ENCODE results near the gene NFATC2. TPM values are rescaled to one million over a fixed set of nuclear protein-coding genes. Genes with fewer than 3 reads are reported as not detected.

NFATC2 gene
- total and polyA plus RNA-seq, 2 experiments from 2014 or later: 0.52 to 0.59 TPM

DNA sequence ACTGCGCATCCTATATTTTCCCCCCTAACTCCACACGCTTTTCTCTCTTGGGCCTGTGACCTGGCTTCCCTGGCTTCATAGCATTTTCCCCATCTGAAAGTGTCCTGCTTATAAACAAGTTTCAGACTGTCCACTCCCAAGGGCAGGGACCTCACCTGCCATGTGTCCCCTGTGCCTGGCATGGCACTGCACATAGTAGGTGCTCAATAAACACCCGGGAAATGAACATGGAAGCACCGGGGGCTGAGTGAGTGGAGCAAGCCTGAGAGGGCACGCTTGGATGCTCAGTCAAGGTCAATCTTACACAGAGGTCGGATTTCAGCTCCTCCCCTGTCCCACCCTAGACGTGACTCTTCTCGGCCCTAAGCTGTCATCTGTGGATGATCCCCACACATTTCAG is 96.9 kb downstream of the NFATC2 start:
- no peak overlapping the region for H3K4me3 Mint-ChIP-seq
- no peaks in the 10 kb centered on the region for H3K27me3 ChIP-seq (ENCODE audit: insufficient read depth)
- TF ChIP-seq, protein P1, sequence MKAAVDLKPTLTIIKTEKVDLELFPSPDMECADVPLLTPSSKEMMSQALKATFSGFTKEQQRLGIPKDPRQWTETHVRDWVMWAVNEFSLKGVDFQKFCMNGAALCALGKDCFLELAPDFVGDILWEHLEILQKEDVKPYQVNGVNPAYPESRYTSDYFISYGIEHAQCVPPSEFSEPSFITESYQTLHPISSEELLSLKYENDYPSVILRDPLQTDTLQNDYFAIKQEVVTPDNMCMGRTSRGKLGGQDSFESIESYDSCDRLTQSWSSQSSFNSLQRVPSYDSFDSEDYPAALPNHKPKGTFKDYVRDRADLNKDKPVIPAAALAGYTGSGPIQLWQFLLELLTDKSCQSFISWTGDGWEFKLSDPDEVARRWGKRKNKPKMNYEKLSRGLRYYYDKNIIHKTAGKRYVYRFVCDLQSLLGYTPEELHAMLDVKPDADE (IDR thresholded peaks at IDR 0.05): no peak
- TF ChIP-seq ZNF331 (CRISPR knock-in tag; IDR thresholded peaks at IDR 0.05; ENCODE audit: low read depth) (no peak), EZH2 (IDR thresholded peaks at IDR 0.05; ENCODE audit: low read depth, unreplicated experiment) (no peak), STAT1 (IDR thresholded peaks at IDR 0.05; ENCODE audit: unreplicated experiment) (no peak), JUNB (IDR thresholded peaks at IDR 0.05; ENCODE audit: unreplicated experiment) (no peak), EZH2phosphoT487 (IDR thresholded peaks at IDR 0.05; ENCODE audit: unreplicated experiment) (no peak), CREB1 (CRISPR knock-in tag; IDR thresholded peaks at IDR 0.05; ENCODE audit: low read depth) (no peak)
- no peaks in the 10 kb centered on the region for H3K36me3 Mint-ChIP-seq (ENCODE audit: low read depth)
- no peak overlapping the region for H2AFZ ChIP-seq
- DNase-seq (ENCODE audit: low spot score) (no peak), ATAC-seq (no peak)
- H3K9me2 ChIP-seq (ENCODE audit: insufficient read depth): no peaks in the 10 kb centered on the region
- H3K79me2 ChIP-seq (replicated peaks; ENCODE audit: insufficient read depth): no peaks in the 10 kb centered on the region
- H3F3A ChIP-seq (replicated peaks; ENCODE audit: low read depth): no peaks in the 10 kb centered on the region
- H3K4me2 ChIP-seq: no peak overlapping the region
- H3K9me3 Mint-ChIP-seq: no peaks in the 10 kb centered on the region
- H3K4me1 Mint-ChIP-seq: peaks cover 16% of the 10 kb centered on the region
- no peak overlapping the region for H3K4me3 ChIP-seq
- no peak overlapping the region for H3K27ac Mint-ChIP-seq
- no peaks in the 10 kb centered on the region for H3K36me3 ChIP-seq (ENCODE audit: insufficient read depth)
- peaks cover 8% of the 10 kb centered on the region for H3K27me3 Mint-ChIP-seq (ENCODE audit: insufficient read depth, low read depth, poor library complexity)
- H4K20me1 ChIP-seq (replicated peaks; ENCODE audit: insufficient read depth): no peaks in the 10 kb centered on the region
- no peaks in the 10 kb centered on the region for H3K4me1 ChIP-seq (ENCODE audit: insufficient read depth)
- H3K27ac ChIP-seq (ENCODE audit: low read depth): no peak overlapping the region

DNA sequence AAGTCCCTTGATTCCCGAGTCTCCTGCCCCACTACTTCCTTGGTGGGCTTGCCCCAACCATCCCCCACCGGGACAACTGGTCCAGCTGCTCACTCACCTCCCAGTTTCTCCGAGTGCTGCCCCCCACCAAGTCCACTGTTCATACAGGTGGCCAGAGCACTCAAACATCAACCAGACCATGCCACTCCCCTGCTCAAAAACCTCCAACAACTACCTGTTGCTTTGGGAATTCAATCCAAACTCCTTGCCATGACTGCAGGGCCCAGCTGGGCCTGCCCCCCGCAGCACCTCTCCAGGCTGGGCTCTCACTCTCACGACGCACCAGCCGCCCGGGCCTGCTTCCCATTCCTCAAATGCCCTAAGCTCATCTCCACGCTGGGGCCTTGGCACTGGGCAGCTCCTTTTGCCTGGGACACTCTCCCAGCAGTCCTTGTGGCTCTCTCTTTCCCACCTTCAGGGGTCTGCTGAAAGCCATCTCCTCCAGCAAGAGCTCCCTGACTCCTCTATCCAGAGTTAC is 97.5 kb downstream of the NFATC2 start:
- Histone ChIP-seq H3K79me2 (replicated peaks; ENCODE audit: insufficient read depth) (no peaks in the 10 kb centered on the region), H3K4me2 (no peak overlapping the region), H3K4me1 (ENCODE audit: insufficient read depth) (no peaks in the 10 kb centered on the region), H3K27me3 (ENCODE audit: insufficient read depth) (no peaks in the 10 kb centered on the region), H3K27ac (ENCODE audit: low read depth) (no peak overlapping the region), H4K20me1 (replicated peaks; ENCODE audit: insufficient read depth) (no peaks in the 10 kb centered on the region), H3F3A (replicated peaks; ENCODE audit: low read depth) (no peaks in the 10 kb centered on the region), H3K4me3 (no peak overlapping the region), H3K36me3 (ENCODE audit: insufficient read depth) (no peaks in the 10 kb centered on the region), H2AFZ (no peak overlapping the region), H3K9me2 (ENCODE audit: insufficient read depth) (no peaks in the 10 kb centered on the region)
- H3K36me3 Mint-ChIP-seq (ENCODE audit: low read depth): no peaks in the 10 kb centered on the region
- H3K9me3 Mint-ChIP-seq: no peaks in the 10 kb centered on the region
- DNase-seq (ENCODE audit: low spot score): no peak
- peaks cover 8% of the 10 kb centered on the region for H3K27me3 Mint-ChIP-seq (ENCODE audit: insufficient read depth, low read depth, poor library complexity)
- H3K27ac Mint-ChIP-seq: no peak overlapping the region
- H3K4me3 Mint-ChIP-seq: no peak overlapping the region
- 0 out of 3 replicates have a peak, but pooled peaks have one; percentile 26 for ATAC-seq
- H3K4me1 Mint-ChIP-seq: peaks cover 16% of the 10 kb centered on the region
- TF ChIP-seq, protein P2, sequence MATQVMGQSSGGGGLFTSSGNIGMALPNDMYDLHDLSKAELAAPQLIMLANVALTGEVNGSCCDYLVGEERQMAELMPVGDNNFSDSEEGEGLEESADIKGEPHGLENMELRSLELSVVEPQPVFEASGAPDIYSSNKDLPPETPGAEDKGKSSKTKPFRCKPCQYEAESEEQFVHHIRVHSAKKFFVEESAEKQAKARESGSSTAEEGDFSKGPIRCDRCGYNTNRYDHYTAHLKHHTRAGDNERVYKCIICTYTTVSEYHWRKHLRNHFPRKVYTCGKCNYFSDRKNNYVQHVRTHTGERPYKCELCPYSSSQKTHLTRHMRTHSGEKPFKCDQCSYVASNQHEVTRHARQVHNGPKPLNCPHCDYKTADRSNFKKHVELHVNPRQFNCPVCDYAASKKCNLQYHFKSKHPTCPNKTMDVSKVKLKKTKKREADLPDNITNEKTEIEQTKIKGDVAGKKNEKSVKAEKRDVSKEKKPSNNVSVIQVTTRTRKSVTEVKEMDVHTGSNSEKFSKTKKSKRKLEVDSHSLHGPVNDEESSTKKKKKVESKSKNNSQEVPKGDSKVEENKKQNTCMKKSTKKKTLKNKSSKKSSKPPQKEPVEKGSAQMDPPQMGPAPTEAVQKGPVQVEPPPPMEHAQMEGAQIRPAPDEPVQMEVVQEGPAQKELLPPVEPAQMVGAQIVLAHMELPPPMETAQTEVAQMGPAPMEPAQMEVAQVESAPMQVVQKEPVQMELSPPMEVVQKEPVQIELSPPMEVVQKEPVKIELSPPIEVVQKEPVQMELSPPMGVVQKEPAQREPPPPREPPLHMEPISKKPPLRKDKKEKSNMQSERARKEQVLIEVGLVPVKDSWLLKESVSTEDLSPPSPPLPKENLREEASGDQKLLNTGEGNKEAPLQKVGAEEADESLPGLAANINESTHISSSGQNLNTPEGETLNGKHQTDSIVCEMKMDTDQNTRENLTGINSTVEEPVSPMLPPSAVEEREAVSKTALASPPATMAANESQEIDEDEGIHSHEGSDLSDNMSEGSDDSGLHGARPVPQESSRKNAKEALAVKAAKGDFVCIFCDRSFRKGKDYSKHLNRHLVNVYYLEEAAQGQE (IDR thresholded peaks at IDR 0.05; ENCODE audit: unreplicated experiment): no peak
- TF ChIP-seq JUNB (IDR thresholded peaks at IDR 0.05; ENCODE audit: unreplicated experiment) (no peak), STAT1 (IDR thresholded peaks at IDR 0.05; ENCODE audit: unreplicated experiment) (no peak), ZNF114 (CRISPR knock-in tag; IDR thresholded peaks at IDR 0.05) (no peak), CREB1 (CRISPR knock-in tag; IDR thresholded peaks at IDR 0.05; ENCODE audit: low read depth) (no peak), EZH2phosphoT487 (IDR thresholded peaks at IDR 0.05; ENCODE audit: unreplicated experiment) (no peak), ZNF331 (CRISPR knock-in tag; IDR thresholded peaks at IDR 0.05; ENCODE audit: low read depth) (no peak)
- TF ChIP-seq, protein P3, sequence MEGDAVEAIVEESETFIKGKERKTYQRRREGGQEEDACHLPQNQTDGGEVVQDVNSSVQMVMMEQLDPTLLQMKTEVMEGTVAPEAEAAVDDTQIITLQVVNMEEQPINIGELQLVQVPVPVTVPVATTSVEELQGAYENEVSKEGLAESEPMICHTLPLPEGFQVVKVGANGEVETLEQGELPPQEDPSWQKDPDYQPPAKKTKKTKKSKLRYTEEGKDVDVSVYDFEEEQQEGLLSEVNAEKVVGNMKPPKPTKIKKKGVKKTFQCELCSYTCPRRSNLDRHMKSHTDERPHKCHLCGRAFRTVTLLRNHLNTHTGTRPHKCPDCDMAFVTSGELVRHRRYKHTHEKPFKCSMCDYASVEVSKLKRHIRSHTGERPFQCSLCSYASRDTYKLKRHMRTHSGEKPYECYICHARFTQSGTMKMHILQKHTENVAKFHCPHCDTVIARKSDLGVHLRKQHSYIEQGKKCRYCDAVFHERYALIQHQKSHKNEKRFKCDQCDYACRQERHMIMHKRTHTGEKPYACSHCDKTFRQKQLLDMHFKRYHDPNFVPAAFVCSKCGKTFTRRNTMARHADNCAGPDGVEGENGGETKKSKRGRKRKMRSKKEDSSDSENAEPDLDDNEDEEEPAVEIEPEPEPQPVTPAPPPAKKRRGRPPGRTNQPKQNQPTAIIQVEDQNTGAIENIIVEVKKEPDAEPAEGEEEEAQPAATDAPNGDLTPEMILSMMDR (conservative IDR thresholded peaks at IDR 0.05; ENCODE audit: low read depth in 2 of 2): no peak
- TF ChIP-seq, protein P1 (IDR thresholded peaks at IDR 0.05): no peak
